HG02981 (cell line): Measurements from ENCODE around the gene TTYH1.
A peak's percentile ranks its signal among the peaks of the same experiment; 100 is the strongest.
"Not testable (repeated sequence)": the region's sequence is repeated elsewhere in the genome, so short reads cannot be mapped to it uniquely, and the experiment has no call there.

Experiments
- ATAC-seq: cut with Tn5 transposase; IDR thresholded peaks from one replicate; pipeline ENCODE4 v1.9.1; 2021; ENCODE audit warnings: mild to moderate bottlenecking, moderate library complexity; ENCODE audit not compliant: unreplicated experiment

Gene TTYH1

DNA sequence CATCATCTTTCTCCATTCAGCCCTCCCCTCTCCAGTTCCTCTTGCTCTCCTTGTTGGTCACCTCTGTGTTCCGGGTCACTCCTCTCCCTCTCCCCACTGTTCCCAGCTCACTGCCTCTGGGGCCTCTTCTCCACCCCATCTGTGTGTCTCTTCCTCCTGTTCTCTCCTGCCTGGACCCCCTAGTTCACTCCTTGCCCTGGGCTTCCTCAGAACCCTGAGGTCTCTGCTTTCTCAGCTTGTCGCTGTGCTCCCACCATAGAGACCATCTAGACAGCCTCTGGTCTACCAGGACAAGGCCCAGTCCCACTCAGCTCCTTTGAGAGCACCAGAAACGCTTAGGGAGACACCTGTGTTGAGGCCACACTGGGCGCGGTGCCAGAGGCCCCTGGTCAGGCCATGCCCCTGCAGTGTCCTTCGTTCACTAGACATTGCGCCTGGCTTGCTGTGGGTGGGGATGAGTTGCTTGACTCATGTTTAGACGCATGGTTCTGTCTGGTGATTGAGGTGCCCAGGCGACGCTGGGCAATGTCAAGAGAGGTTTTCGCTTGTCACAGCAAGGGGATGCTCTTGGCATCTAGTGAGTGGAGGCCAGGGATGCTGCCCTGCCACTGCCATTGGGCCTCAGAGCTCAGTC lies 43.5 kb downstream of the TTYH1 start:
- no peak for ATAC-seq

DNA sequence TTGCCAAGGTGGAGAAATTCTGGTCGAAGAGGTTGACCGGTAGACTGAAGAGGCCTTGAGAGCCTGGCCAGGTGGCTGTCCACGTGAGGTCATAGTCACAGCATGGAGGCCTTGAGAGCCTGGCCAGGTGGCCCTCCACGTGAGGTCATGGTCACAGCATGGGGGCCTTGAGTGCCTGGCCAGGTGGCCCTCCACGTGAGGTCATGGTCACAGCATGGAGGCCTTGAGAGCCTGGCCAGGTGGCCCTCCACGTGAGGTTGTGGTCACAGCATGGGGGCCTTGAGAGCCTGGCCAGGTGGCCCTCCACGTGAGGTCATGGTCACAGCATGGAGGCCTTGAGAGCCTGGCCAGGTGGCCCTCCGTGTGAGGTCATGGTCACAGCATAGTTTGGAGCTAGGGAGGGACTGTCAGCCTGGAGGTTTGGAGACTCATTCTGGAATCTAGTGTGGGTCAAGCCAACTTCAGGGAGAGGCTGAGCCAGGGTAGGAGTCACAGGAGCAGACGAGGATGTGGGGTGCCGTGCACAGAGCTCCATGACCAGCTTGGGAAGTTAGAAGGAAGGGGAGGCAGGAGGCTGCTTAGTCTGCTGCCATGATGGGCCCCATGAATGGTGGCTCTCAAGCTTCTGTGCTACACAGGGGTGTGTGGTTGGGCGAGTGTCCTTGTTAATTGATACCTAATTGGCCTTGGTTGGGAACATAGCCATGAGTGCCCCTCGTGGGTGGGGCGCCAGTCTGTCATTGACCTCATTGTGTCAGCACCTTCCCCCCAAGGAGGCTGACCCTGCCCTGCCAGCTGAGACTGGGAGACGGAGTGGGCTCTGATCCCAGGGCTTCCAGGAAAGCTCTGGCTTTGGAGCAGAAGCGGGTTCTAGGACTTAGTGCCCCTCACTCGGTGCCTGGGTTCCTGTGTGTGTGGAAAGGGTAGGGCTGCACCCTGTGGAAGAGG lies 44.3 kb downstream of the TTYH1 start:
- ATAC-seq, result no peak

DNA sequence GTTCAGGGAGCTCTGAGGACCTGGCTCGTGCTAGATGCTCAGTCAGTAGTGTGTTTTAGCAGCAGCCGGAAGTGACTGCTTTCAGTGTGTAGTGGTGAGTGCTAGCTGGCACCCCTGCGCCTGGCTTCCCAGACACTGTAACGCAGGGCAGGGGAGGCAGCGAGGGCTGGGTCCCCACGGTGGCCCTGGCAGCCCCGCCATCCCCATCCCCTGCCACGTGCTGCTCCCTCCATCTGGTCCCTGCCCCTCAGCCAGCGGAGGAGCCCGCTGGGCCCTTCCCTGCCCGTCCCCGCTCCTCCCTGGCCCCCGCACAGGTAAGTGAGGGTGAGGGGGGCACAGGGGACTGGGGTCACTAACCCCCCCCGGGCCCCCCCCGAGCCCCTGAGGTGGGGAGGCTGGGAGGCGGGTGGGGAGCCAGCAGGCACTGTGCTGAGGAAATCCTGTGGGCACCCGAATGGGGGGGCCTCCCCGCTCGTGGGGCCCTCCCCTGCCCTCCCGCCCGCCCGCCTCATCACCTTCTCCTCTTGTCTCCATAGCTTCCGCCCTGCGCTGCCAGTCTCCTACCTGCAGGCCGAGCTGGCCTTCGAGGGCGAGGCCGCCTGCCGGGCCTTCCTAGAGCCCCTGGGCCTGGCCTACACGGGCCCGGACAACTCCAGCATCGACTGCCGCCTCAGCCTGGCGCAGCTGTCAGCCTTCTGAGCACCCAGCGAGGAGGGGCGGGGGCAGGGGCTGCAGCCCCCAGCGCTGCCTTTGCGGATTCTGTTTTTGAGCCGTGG lies 45.2 kb downstream of the TTYH1 start:
- ATAC-seq, result no peak

DNA sequence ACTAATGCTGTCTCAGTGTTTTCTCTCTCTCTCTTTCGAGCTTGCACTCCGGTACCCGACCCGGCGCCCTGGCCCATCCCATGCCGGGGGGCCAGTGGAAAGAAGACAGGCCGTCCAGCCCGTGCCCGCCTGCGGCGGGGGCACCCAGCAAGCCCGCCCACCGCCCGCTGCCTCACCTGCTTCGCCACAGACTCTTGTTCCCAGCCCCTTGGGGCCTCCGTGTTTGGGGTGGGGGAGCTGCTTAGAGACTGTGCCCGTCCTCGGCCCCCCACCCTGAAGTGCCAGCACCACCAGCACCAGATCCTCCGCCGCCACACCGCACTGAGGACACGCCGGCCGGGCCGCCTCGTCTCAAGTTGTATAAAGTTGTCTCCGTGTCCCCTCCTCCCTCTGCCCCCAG lies 45.9 kb downstream of the TTYH1 start:
- no peak for ATAC-seq

DNA sequence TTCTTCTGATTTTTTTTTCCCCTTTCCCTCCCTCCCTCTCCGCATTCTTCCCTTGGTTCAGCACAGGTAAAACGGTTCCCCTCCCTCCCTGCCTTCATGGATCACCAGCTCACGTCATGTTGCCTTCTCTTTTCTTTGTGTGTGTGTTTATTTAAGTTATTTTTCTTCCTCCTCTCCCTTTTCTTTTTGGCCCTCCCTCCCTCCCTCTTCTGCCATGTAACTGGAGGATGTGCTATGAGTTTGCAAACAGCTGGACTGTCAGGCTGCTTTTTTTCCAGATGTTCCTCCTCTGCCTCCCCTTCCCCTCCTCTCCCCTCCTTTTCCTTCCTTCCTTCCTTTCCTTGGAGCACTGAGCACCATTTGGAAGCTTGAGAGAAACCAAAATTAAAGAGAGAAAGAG lies 46.3 kb downstream of the TTYH1 start:
- ATAC-seq, result no peak

DNA sequence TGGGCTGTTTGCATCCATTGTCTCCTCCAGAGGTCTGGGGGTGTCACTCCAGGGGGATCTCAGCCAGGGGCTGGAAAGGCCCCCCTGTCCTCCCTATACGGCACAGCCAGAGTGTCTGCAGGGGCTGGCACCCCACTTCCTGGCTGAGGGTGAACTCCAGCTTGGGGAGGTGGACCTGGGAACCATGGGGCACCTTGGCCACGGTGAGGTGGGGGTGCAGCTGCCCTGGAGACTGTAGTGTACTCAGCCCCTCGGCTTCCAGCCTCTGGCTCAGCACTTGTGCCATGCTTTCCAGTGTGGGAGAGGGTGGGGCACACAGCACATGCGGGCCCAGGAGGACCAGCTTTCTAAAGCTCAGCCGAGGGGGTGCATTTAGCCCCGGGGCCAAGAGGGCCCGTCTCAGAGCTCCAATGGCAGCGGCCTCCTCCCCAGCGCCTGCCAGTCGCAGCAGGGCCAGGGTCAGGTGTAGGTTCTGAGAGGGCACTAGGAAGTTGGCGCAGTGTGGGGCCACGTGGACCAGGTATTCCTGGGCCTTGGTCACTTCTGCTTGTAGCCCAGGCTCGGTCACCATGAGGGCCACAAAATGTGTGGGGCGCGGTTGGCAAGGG lies 46.9 kb downstream of the TTYH1 start:
- no peak for ATAC-seq

DNA sequence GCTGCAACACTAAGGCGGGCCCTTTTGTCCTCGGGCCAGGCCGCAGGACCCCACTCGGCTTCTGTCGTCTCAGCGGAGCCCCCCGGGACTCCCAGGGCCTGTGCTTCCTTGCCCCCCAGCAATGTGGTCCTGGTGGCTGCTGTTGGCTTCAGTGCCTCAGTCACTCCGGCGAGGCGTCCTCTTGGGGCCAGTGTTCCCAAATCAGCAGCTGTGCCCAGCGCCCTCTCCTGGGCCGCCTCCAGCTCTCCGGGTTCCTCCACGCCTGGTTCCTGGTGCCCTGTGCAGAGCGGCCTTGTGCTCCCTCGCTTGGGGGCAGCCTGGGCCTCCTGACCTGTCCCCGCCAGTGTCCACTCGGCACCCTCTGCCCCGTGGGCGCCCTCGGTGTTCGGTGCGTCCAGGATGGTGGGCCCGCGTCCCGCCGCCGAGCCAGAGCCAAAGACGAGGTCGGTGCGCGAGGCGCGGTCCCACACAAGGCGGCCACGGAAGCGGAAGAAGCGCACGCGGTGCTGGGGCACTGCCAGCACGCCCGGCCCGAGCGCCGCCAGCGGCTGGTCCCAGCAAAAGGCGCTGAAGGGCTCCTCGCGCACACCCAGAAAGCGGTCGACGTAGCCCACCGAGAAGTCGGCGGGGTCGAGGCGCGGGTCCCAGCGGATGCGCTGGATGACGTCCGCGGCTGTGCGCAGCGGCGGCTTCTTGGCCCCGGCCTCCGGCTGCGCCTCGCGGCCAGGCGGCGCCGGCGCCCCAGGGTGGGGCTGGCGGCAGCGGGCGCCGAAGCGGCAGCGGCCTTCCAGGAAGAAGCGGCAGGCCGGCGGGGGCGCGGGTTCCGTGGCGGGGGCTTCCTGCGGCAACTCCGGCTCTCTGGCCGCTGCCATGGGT lies 47.6 kb downstream of the TTYH1 start:
- ATAC-seq, result peak; percentile 4

DNA sequence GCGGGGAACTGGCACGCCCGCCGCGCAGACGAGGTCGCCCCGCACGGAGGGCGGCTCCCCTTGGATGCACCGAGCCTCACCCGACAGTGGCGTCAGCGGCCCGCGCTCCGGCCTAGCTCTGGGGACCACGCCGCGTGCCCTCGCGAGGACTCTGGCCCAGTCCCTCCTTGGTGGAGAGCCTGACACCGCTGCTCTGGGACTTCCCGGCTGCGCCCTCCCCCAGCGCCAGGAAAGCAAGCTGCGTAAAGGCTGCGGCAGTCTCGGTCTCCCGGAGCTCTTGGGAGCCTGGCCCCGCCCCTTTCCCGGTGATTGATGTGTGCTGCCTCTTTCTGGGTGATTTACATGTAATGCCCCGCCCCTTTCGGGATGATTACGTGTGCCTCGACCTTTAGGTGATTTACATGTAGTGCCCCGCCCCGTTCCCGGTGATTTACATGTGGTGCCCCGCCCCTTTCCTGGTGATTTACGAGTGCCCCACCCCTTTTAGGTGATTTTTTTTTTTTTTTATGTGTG lies 48.3 kb downstream of the TTYH1 start, which contains the start of gene LENG9:
TSS of gene LENG9 (minus strand) at position 248 of the 513 bp plus-strand sequence. CDS start 252 bp downstream, outside the sequence.
- ATAC-seq, result peak; percentile 53

DNA sequence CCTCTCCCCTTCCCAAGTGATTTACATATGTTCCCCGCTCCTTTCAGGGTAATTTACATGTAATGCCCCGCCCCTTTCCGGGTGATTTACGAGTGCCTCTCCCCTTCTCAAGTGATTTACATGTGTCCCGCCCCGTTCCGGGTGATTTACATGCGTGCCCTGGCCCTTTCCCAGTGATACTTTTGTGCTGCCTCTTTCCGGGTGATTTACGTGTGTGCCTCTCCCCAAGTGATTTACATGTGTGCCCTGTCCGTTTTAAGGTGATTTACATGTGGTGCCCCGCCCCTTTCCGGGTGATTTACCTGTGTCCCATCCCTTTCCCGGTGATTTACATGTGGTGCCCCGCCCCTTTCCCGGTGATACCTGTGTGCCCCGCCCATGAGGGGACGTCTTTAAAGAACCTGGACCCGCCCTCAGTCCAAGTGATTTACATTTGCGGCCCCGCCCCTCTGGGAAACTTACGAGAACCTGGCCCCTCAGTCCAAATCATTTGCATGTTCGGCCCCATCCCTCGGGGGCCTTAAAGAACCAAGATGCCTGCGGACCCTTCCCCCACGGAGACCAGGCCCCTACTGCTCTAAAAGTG lies 48.9 kb downstream of the TTYH1 start:
- peak; percentile 38 for ATAC-seq

DNA sequence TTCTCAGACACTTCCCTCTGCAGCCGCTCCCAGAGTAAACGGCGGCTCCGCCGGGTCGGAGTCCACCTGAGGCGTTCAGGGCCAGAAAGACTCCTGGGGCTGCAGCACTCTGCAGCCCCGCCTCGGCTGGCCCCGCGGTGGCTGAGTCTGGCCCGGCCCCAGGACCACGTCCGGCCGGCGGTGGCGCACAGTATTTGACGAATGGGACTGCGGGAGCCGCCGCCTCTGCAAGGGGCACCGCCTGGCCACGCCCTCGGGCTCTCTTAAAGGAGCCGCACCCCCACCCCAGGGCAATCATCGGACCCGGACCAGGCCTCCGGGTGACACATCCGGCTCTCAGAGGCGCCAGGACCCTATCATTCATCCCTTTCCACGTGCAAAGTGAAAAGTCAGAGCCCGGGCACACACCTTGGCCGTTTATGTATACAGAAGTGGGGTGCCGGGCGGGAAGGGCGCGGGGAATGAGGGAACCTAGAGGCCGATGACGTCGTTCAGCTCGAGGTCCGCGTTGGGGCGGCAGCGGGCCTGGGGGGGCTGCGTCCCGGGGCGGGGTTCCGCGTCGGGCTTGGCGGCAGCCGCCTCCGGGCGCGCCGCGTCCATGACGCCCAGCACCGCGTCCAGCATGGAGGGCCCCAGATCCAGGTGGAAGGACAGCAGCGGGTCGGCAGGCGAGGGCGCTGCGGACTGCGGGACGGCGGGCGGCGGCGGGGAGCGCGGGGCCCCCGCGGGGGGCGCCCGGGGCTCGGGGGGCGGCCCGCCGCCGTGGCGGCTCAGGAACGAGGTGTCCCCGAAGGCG lies 49.6 kb downstream of the TTYH1 start:
- ATAC-seq, result peak; percentile 46

DNA sequence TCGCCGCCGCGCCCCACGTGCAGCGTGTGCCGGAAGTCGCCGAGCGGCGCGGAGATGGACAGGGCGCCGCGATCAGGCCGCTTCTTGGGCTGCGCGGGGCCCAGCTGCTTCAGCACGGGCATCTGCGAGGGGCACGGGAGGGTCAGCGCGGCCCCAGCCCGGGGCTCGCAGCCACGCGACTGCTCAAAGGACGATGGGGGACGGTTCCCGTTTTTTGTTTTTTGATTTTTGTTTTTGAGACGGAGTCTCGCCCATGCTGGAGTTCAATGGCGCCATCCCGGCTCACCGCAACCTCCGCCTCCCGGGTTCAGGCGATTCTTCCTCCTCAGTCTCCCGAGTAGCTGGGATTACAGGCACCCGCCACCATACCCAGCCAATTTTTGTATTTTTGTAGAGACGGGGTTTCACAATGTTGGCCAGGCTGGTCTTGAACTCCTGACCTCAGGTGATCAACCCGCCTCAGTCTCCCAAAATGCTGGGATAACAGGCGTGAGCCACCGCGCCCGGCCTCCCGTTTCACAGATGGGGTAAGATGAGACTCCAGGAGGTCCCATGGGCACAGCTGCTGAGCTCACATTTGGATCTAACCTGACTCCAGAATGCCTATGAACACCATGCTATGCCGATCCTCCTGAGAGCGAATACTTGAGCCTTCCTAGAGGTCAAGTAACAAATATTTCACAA lies 50.3 kb downstream of the TTYH1 start:
- ATAC-seq, result no peak

DNA sequence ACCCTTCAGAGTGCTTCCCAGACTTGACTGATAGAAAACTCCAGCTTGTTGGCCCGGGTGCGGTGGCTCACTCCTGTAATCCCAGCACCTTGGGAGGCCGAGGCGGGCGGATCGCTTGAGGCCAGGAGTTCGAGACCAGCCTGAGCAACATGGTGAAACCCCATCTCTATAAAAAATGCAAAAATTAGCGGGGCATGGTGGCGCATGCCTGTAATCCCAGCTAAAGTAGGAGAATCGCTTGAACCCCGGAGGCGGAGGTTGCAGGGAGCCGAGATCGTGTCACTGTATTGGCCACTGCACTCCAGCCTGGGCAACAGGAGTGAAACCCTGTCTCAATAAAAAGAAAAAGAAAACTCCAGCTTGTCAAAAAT lies 50.8 kb downstream of the TTYH1 start:
- not testable (repeated sequence) for ATAC-seq

DNA sequence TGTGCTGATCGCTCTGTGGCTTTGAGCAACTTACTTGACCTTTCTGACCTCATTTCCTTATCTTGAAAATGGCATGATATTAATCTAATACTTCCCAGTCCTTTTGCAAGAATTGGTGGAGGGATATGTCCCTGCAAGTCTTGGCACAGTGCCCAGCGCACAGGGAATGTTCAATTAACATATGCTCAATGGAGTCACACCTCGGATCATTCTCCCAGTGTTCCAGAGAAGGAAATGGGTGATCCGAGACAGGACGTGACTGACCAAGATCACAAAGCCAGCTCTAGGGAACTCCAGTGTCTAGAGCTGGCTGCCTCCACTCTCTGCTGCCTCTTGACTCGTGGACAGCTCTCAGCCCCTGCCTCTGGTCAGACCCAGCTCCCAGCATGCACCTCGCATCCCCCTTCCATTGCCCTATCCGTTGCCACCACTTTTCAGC lies 54.3 kb downstream of the TTYH1 start:
- no peak for ATAC-seq

DNA sequence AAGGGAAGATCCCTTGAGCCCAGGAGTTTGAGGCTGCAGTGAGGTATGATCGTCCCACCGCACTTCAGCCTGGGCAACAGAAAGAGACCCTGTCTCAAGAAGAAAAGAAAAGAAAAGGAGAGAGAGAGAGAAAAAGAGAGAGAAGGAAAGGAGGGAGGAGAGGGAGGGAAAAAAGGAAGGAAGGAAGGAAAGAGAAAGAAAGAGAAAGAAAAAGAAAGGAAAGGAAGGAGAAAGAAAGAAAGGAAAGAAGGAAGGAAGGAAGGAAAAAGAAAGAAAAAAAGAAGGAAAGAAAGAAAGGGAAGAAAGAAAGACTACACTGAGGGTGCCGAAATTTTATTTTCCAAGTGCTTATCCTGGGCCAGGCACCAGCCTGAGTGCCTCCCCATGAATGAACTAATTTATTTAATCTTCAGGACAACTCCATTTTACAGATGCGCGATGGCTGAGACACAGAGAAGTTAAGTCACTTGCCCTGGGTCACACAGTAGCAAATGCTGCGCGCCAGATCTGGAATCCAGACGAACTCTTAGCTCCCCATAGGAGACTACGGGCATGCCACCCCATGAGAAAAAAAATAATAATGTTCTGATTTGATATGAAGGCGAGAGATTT lies 55.1 kb downstream of the TTYH1 start:
- no peak for ATAC-seq

DNA sequence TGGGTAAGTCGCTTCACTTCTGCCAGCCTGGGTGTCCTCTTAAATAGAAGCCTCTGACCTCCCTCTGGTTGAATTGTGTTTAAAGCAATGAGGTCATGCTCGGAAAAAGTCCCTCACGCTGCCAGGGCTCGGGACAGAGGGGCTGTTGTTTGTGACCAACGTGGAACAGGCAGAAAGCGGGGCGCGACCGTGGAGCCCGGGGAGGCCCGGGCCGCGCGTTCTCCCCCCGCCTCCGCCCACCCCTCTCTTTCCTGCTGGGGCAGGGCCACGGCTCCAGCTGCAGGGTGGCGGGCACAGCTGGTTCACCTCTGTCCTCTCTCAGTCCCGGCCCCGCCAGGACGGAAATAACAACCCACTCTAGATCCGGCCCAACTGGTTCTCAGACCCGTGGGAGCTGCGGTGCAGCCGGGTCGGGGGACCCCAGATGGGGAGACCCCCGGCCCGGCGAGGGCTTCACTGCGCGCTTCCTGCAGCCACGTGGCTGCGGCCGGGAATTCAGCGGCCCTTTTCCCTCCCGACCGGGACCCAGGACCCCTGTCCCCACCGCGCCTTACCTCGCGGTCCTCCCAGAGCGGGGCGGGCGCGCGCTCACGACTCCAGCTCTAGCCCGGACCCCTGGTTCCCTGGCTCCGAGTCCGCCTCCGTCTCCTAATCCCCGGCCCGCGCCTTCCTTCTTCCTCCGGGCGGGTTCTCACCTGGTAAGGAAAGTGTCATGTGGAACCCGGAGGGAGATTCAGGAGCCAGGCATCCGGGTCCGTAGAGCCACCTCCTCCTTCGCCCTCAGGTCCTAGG lies 55.9 kb downstream of the TTYH1 start:
- no peak for ATAC-seq

DNA sequence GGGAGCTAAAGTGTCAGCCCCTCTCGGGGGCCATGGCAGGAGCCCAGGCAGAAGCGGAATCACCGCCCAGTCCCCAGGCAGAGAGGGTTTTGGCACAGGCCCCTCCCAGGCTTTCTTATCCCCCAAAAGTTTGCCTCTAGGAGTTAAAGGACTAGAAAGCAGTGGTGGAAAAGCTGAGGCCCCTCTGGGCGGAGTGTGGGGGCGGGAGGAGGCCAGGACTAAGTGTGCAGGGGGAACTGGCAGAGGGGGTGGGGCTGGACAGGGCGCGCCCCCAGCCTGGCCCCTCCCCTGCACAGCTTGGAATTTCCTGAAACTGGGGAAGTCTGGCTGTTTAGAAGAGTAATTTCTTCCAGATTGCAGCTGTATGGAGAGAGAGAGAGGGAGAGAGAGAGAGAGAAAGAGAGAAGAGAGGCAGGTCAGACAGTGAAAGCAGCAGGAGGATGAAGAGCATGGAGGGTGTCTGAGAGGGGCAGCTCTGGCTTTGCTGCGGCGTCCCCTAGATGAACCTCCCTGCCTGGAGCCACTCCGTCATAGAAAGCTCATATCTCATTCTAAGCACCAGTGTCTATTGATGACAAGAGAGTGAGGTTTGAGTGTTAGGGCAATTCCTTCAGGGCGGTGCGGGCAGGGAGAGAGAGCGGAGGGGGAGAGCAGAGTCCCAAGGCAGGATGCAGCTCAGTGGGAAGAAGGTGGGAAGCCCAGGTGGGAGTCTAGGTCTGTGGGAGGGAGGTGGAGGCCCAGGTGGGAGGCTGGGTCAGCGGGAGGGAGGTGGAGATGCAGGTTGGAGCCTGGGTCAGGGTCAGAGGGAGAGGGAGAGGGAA lies 58.0 kb downstream of the TTYH1 start, which contains the start of gene CDC42EP5:
TSS of gene CDC42EP5 (minus strand) at position 226 of the 821 bp plus-strand sequence. CDS start 7,749 bp downstream, outside the sequence.
- no peak for ATAC-seq
